Measurements from ENCODE around the gene ABHD6. TPM values are rescaled to one million over a fixed set of nuclear protein-coding genes. Genes with fewer than 3 reads are reported as not detected.
"Not testable (repeated sequence)": the region's sequence is repeated elsewhere in the genome, so short reads cannot be mapped to it uniquely, and the experiment has no call there.

ABHD6 gene
- total RNA-seq, 4 donors from 2014 or later: 36.5 to 69.7 (median 51.1) TPM

- 81 to 89% methylated on average over 1 of the region's 1 CpG for WGBS, 2 donors
- H3K4me3 ChIP-seq (ENCODE audit: low read depth, poor library complexity, severe bottlenecking): no peak overlapping the region
- TF ChIP-seq, protein P1, sequence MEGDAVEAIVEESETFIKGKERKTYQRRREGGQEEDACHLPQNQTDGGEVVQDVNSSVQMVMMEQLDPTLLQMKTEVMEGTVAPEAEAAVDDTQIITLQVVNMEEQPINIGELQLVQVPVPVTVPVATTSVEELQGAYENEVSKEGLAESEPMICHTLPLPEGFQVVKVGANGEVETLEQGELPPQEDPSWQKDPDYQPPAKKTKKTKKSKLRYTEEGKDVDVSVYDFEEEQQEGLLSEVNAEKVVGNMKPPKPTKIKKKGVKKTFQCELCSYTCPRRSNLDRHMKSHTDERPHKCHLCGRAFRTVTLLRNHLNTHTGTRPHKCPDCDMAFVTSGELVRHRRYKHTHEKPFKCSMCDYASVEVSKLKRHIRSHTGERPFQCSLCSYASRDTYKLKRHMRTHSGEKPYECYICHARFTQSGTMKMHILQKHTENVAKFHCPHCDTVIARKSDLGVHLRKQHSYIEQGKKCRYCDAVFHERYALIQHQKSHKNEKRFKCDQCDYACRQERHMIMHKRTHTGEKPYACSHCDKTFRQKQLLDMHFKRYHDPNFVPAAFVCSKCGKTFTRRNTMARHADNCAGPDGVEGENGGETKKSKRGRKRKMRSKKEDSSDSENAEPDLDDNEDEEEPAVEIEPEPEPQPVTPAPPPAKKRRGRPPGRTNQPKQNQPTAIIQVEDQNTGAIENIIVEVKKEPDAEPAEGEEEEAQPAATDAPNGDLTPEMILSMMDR (IDR thresholded peaks at IDR 0.05): no peak
- no peak for TF ChIP-seq POLR2A (IDR thresholded peaks at IDR 0.05)
- DNase-seq (ENCODE audit: low spot score in 2 of 2): no peak
- intact Hi-C loops (cut with DNase I; ENCODE audit: low total_unique reads): no loop called here
Measured at GRCh38 chr3:58266577-58266976, 29.0 kb downstream of the ABHD6 start.

- DNase-seq (ENCODE audit: low spot score in 2 of 2); H3K4me3 ChIP-seq (ENCODE audit: low read depth, poor library complexity, severe bottlenecking); intact Hi-C loops (cut with DNase I; ENCODE audit: low total_unique reads): not testable (repeated sequence)
- WGBS, 2 donors: 95 to 96% methylated on average over 1 of the region's 1 CpG
Measured at GRCh38 chr3:58267543-58267942, 30.0 kb downstream of the ABHD6 start.

DNA sequence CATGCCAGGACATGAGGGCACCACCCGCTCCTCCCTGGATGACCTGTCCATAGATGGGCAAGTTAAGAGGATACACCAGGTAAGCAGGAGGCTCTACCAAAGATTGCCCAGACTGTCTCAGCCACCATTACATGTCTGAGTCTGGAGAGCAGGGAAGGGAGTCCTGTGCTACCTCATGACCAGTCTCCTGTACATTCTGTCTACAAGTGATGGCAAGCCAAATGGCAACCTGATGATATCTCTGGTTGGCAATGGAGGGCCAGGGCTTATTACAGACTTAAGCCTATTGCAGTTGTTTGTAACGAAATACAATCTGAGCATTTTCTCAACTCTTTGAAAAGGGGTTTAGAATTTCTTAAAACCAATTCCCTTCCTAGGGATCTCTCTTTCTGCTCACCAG lies 31.8 kb downstream of the ABHD6 start:
- WGBS, 2 donors: 98% methylated on average over 2 of the region's 2 CpGs
- TF ChIP-seq, protein P1 (IDR thresholded peaks at IDR 0.05): no peak
- TF ChIP-seq POLR2A (IDR thresholded peaks at IDR 0.05): no peak
- intact Hi-C loops (cut with DNase I; ENCODE audit: low total_unique reads): no loop called here
- DNase-seq (ENCODE audit: low spot score in 2 of 2): no peak
- no peak overlapping the region for H3K4me3 ChIP-seq (ENCODE audit: low read depth, poor library complexity, severe bottlenecking)

- 95 to 98% methylated on average over 2 of the region's 2 CpGs for WGBS, 2 donors
- DNase-seq (ENCODE audit: low spot score in 2 of 2): no peak
- intact Hi-C loops (cut with DNase I; ENCODE audit: low total_unique reads): no loop called here
- TF ChIP-seq, protein P1 (IDR thresholded peaks at IDR 0.05): no peak
- TF ChIP-seq POLR2A (IDR thresholded peaks at IDR 0.05): no peak
- no peak overlapping the region for H3K4me3 ChIP-seq (ENCODE audit: low read depth, poor library complexity, severe bottlenecking)
Measured at GRCh38 chr3:58270485-58270884, 32.9 kb downstream of the ABHD6 start.

- H3K4me3 ChIP-seq (ENCODE audit: low read depth, poor library complexity, severe bottlenecking): no peak overlapping the region
- DNase-seq (ENCODE audit: low spot score in 2 of 2): no peak
- 55 to 57% methylated on average over 7 of the region's 7 CpGs for WGBS, 2 donors
- intact Hi-C loops (cut with DNase I; ENCODE audit: low total_unique reads): no loop called here
- no peak for TF ChIP-seq POLR2A (IDR thresholded peaks at IDR 0.05)
- TF ChIP-seq, protein P1 (IDR thresholded peaks at IDR 0.05): no peak
Measured at GRCh38 chr3:58271901-58272501, 34.4 kb downstream of the ABHD6 start.

GRCh38 chr3:58272891-58273290 lies 35.3 kb downstream of the ABHD6 start:
- no peak for DNase-seq (ENCODE audit: low spot score in 2 of 2)
- intact Hi-C loops (cut with DNase I; ENCODE audit: low total_unique reads): no loop called here
- WGBS, 2 donors: 83 to 87% methylated on average over 3 of the region's 3 CpGs
- TF ChIP-seq, protein P1 (IDR thresholded peaks at IDR 0.05): no peak
- no peak for TF ChIP-seq POLR2A (IDR thresholded peaks at IDR 0.05)
- H3K4me3 ChIP-seq (ENCODE audit: low read depth, poor library complexity, severe bottlenecking): no peak overlapping the region

GRCh38 chr3:58273362-58273761 lies 35.8 kb downstream of the ABHD6 start:
- 92 to 94% methylated on average over 3 of the region's 3 CpGs for WGBS, 2 donors

More at GRCh38 chr3:58273362-58273761, 35.8 kb downstream of the ABHD6 start:
- DNase-seq (ENCODE audit: low spot score in 2 of 2); intact Hi-C loops (cut with DNase I; ENCODE audit: low total_unique reads); H3K4me3 ChIP-seq (ENCODE audit: low read depth, poor library complexity, severe bottlenecking): not testable (repeated sequence)
